CD4-positive, alpha-beta T cell (primary cell): ENCODE measurements around the gene BMPR1A. TPM values are rescaled to one million over a fixed set of nuclear protein-coding genes. Genes with fewer than 3 reads are reported as not detected.
"Not testable (repeated sequence)": the region's sequence is repeated elsewhere in the genome, so short reads cannot be mapped to it uniquely, and the experiment has no call there.

Experiments used
- ATAC-seq: fragments of 200-7000 bp; cut with Tn5 transposase; one replicate; pipeline ENCODE4 v1.10.0; 2022; ENCODE audit warnings: mild to moderate bottlenecking; ENCODE audit not compliant: poor library complexity
- CTCF ChIA-PET: fragments of 350-600 bp; sonication (Branson Sonifier 250); formaldehyde crosslinking; loops from one replicate; lab custom pipeline; 2021; ENCODE audit warnings: antibody characterized with exemption, inconsistent platforms; lab: Charles Lee
- POLR2A ChIA-PET: fragments of 350-600 bp; sonication (Branson Sonifier 250); formaldehyde crosslinking; loops from one replicate; lab custom pipeline; 2021; ENCODE audit warnings: antibody characterized with exemption, inconsistent platforms; lab: Charles Lee
- DNase-seq, 14 experiments: peaks; one replicate each; pipeline ENCODE4 v3.0.0-alpha.2; 2013 to 2020; ENCODE audit warnings: mixed read lengths in 2 of 14
- H3K27ac ChIP-seq, 2 donors: one replicate each; pipeline versions ENCODE4 v1.5.1 to v1.7.0; 2013; ENCODE audit warnings: low read length in 2 of 2, low read depth in 1 of 2, mild to moderate bottlenecking in 1 of 2
- H3K27me3 ChIP-seq, 2 experiments: 1 replicate in 1 of 2; 2 replicates in 1 of 2; pipeline versions ENCODE4 v1.6.1 to v1.7.0; 2013; ENCODE audit warnings: low read length in 2 of 2, control low read depth in 1 of 2, mild to moderate bottlenecking in 1 of 2, moderate library complexity in 1 of 2; ENCODE audit not compliant: insufficient read depth in 2 of 2, control insufficient read depth in 1 of 2
- H3K36me3 ChIP-seq: one replicate; pipeline ENCODE4 v1.6.1; 2013; ENCODE audit warnings: low read length, control low read depth; ENCODE audit not compliant: insufficient read depth
- H3K4me1 ChIP-seq: one replicate; pipeline ENCODE4 v1.6.1; 2013; ENCODE audit warnings: low read length, control low read depth; ENCODE audit not compliant: insufficient read depth
- H3K4me3 ChIP-seq: one replicate; pipeline ENCODE4 v1.5.1; 2013; ENCODE audit warnings: mild to moderate bottlenecking, low read length, moderate library complexity
- H3K9me3 ChIP-seq, 2 experiments: 1 replicate in 1 of 2; 2 replicates in 1 of 2; pipeline versions ENCODE4 v1.6.1 to v1.7.0; 2013; ENCODE audit warnings: low read length in 2 of 2, mild to moderate bottlenecking in 2 of 2, control low read depth in 1 of 2, moderate library complexity in 1 of 2; ENCODE audit not compliant: control insufficient read depth in 1 of 2, insufficient read depth in 1 of 2
- H3K27ac Mint-ChIP-seq: one replicate; pipeline ENCODE4 v1.8.0; 2020; ENCODE audit warnings: mixed read lengths
- H3K27me3 Mint-ChIP-seq: one replicate; pipeline ENCODE4 v1.8.0; 2021; ENCODE audit warnings: mixed read lengths
- H3K36me3 Mint-ChIP-seq: one replicate; pipeline ENCODE4 v1.8.0; 2021; ENCODE audit warnings: low read depth, mixed read lengths
- H3K4me1 Mint-ChIP-seq: one replicate; pipeline ENCODE4 v1.8.0; 2021; ENCODE audit warnings: low read depth, mixed read lengths
- H3K4me3 Mint-ChIP-seq: one replicate; pipeline ENCODE4 v1.8.0; 2020; ENCODE audit warnings: mild to moderate bottlenecking, mixed read lengths
- H3K9me3 Mint-ChIP-seq: one replicate; pipeline ENCODE4 v1.8.0; 2020; ENCODE audit warnings: mixed read lengths
- CTCF ChIP-seq: fragments of 200-600 bp; IDR thresholded peaks from one replicate; pipeline ENCODE4 v1.8.0; 2022; ENCODE audit warnings: antibody characterized with exemption, mild to moderate bottlenecking
- intact Hi-C, 2 experiments: fragments of 100-400 bp; cut with DNase I in 1 of 2; cut with micrococcal nuclease in 1 of 2; formaldehyde crosslinking; loops; one replicate each; pipeline versions ENCODE4 v1.15.1 to v1.9.0; 2023 to 2025; cut with DNase I, micrococcal nuclease
- total RNA-seq, 174 experiments: library from RNA in 2 of 174; stranded (reverse) in 2 of 174; gene quantifications; one replicate each; pipeline ENCODE4 v1.2.3 and lab custom pipeline; 2021 to 2026

BMPR1A gene
- total RNA-seq, 2 experiments from 2014 or later: 1.9 to 2.6 TPM

GRCh38 chr10:86849181-86849894 lies 92.9 kb downstream of the BMPR1A start:
- no peaks in the 10 kb centered on the region for H3K9me3 Mint-ChIP-seq
- H3K27ac ChIP-seq: no peak overlapping the region
- H3K36me3 Mint-ChIP-seq: peaks cover 7% of the 10 kb centered on the region
- ATAC-seq (no peak), DNase-seq (no peak)
- H3K9me3 ChIP-seq: no peaks in the 10 kb centered on the region
- H3K4me1 Mint-ChIP-seq: no peaks in the 10 kb centered on the region
- no peaks in the 10 kb centered on the region for H3K27me3 Mint-ChIP-seq
- H3K36me3 ChIP-seq: peaks cover under 1% of the 10 kb centered on the region
- ChIA-PET CTCF (no interaction called here), POLR2A (no interaction called here)
- intact Hi-C loops: no loop called here
- H3K4me3 Mint-ChIP-seq: no peak overlapping the region
- no peak for TF ChIP-seq CTCF
- no peaks in the 10 kb centered on the region for H3K4me1 ChIP-seq
- H3K27ac Mint-ChIP-seq: no peak overlapping the region
- no peak overlapping the region for H3K4me3 ChIP-seq
- H3K27me3 ChIP-seq: no peaks in the 10 kb centered on the region

GRCh38 chr10:86850481-86850880 lies 94.1 kb downstream of the BMPR1A start:
- ATAC-seq (no peak), DNase-seq (no peak)
- Mint-ChIP-seq H3K4me1 (no peaks in the 10 kb centered on the region), H3K27me3 (no peaks in the 10 kb centered on the region), H3K9me3 (no peaks in the 10 kb centered on the region), H3K36me3 (peaks cover 7% of the 10 kb centered on the region), H3K27ac (no peak overlapping the region), H3K4me3 (no peak overlapping the region)
- no peaks in the 10 kb centered on the region for H3K9me3 ChIP-seq
- no peak for TF ChIP-seq CTCF
- H3K4me1 ChIP-seq: no peaks in the 10 kb centered on the region
- intact Hi-C loops: no loop called here
- POLR2A ChIA-PET: no interaction called here
- no peak overlapping the region for H3K4me3 ChIP-seq
- CTCF ChIA-PET: no interaction called here
- H3K27ac ChIP-seq: no peak overlapping the region
- H3K36me3 ChIP-seq: no peaks in the 10 kb centered on the region
- H3K27me3 ChIP-seq: no peaks in the 10 kb centered on the region

- DNase-seq (no peak), ATAC-seq (no peak)
- Mint-ChIP-seq H3K4me1 (no peaks in the 10 kb centered on the region), H3K27me3 (no peaks in the 10 kb centered on the region), H3K4me3 (no peak overlapping the region), H3K9me3 (no peaks in the 10 kb centered on the region), H3K36me3 (peaks cover 7% of the 10 kb centered on the region), H3K27ac (no peak overlapping the region)
- Histone ChIP-seq H3K36me3 (no peaks in the 10 kb centered on the region), H3K4me3 (no peak overlapping the region), H3K9me3 (no peaks in the 10 kb centered on the region), H3K27me3 (no peaks in the 10 kb centered on the region), H3K27ac (no peak overlapping the region), H3K4me1 (no peaks in the 10 kb centered on the region)
- intact Hi-C loops: no loop called here
- POLR2A ChIA-PET: no interaction called here
- CTCF ChIA-PET: no interaction called here
- TF ChIP-seq CTCF: no peak
These were observed 95.1 kb downstream of the BMPR1A start for GRCh38 chr10:86851328-86852207.

- H3K27me3 ChIP-seq, H3K27ac Mint-ChIP-seq, H3K4me1 Mint-ChIP-seq, H3K27ac ChIP-seq, DNase-seq, ATAC-seq, H3K9me3 Mint-ChIP-seq, H3K27me3 Mint-ChIP-seq, H3K4me3 Mint-ChIP-seq, CTCF ChIA-PET, H3K4me1 ChIP-seq, POLR2A ChIA-PET, H3K36me3 ChIP-seq, H3K4me3 ChIP-seq, H3K36me3 Mint-ChIP-seq, H3K9me3 ChIP-seq, intact Hi-C loops: not testable (repeated sequence)
These were observed 97.2 kb downstream of the BMPR1A start for GRCh38 chr10:86853582-86853981.
